ENCODE results near the gene GOLGA8S. TPM values are rescaled to one million over a fixed set of nuclear protein-coding genes. Genes with fewer than 3 reads are reported as not detected.

The GOLGA8S gene
- polyA plus RNA-seq, 3 donors, result 0.17 TPM; not detected in 2

DNA sequence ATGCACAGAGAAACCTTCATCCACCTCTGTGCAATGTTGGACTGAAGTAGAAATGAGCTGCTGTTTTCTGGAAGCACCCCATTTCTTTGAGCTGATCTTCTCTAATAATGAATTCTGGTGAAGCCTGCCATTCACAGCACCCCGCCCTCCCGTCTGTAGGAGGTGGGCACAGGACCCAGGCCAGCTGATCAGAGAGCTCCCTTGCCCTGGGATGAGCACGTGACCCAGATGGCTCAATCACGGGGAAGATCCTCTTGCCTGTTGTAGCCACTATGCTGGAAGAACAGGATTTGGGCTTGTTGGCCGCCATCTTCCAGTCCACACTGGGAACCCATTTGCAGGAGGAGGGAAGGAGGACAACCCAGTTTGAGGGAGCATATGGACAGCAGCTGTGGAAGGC lies 48.0 kb downstream of the GOLGA8S start:
- TF ChIP-seq, protein P1, sequence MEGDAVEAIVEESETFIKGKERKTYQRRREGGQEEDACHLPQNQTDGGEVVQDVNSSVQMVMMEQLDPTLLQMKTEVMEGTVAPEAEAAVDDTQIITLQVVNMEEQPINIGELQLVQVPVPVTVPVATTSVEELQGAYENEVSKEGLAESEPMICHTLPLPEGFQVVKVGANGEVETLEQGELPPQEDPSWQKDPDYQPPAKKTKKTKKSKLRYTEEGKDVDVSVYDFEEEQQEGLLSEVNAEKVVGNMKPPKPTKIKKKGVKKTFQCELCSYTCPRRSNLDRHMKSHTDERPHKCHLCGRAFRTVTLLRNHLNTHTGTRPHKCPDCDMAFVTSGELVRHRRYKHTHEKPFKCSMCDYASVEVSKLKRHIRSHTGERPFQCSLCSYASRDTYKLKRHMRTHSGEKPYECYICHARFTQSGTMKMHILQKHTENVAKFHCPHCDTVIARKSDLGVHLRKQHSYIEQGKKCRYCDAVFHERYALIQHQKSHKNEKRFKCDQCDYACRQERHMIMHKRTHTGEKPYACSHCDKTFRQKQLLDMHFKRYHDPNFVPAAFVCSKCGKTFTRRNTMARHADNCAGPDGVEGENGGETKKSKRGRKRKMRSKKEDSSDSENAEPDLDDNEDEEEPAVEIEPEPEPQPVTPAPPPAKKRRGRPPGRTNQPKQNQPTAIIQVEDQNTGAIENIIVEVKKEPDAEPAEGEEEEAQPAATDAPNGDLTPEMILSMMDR (IDR thresholded peaks at IDR 0.05), result no peak
- Histone ChIP-seq H3K4me3 (replicated peaks in 1 of 3; ENCODE audit: low read depth in 2 of 3, low read length in 3 of 3) (no peak overlapping the region), H3K4me2 (replicated peaks; ENCODE audit: extremely low read depth, low read length, poor library complexity, severe bottlenecking) (no peak overlapping the region), H3K27ac (ENCODE audit: low read depth in 1 of 2, low read length in 2 of 2) (no peak overlapping the region), H3K9me3 (replicated peaks in 1 of 2; ENCODE audit: control insufficient read depth in 1 of 2, insufficient read depth in 1 of 2, low read length in 2 of 2) (peaks cover 0 to 7% of the 10 kb centered on the region in 2 donors), H2AFZ (ENCODE audit: insufficient read depth, low read depth, low read length, poor library complexity, severe bottlenecking) (no peak overlapping the region), H3K4me1 (ENCODE audit: control insufficient read depth in 1 of 2, insufficient read depth in 2 of 2, low read length in 2 of 2) (no peaks in the 10 kb centered on the region), H3K36me3 (replicated peaks in 1 of 2; ENCODE audit: control insufficient read depth in 1 of 2, insufficient read depth in 2 of 2, low read length in 2 of 2) (no peaks in the 10 kb centered on the region), H4K20me1 (ENCODE audit: insufficient read depth, low read length) (no peaks in the 10 kb centered on the region), H3K79me2 (ENCODE audit: insufficient read depth, low read length) (no peaks in the 10 kb centered on the region), H3K9ac (ENCODE audit: insufficient read depth, low read length, poor library complexity, severe bottlenecking) (no peak overlapping the region), H3K27me3 (ENCODE audit: control insufficient read depth in 2 of 2, insufficient read depth in 2 of 2, low read length in 2 of 2) (no peaks in the 10 kb centered on the region)
- Mint-ChIP-seq H3K4me1 (no peaks in the 10 kb centered on the region), H3K36me3 (no peaks in the 10 kb centered on the region), H3K27ac (no peak overlapping the region), H3K9me3 (peaks cover 0 to 30% (median 12%) of the 10 kb centered on the region in 7 donors), H3K27me3 (ENCODE audit: low read depth in 3 of 3) (peaks cover 0 to 4% (median 1%) of the 10 kb centered on the region in 3 donors), H3K4me3 (no peak overlapping the region)
- no peak for DNase-seq
- 86% methylated on average over 5 of the region's 5 CpGs for WGBS (ENCODE audit: insufficient coverage)
- intact Hi-C loops (cut with micrococcal nuclease), result no loop called here

DNA sequence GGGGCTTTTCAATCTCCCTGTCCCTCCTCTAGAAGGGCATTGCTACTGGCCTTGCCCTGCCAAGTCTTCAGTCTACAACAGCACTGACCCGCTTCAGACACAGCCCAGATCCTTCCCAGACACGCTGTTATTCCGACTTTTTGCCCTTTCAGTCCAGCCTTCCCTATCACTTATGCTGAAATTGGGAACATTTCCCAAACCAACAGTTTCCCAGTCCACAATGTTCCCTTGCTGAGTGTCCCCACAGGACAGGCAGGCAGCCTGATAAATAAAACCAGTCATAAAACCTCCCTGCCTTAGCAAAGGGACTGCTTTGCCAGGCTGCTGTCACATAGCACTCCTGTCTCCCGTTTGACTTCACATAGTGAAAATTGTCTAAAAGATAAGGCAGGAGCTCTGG lies 49.0 kb downstream of the GOLGA8S start:
- Histone ChIP-seq H3K4me1 (ENCODE audit: control insufficient read depth in 1 of 2, insufficient read depth in 2 of 2, low read length in 2 of 2) (no peaks in the 10 kb centered on the region), H3K79me2 (ENCODE audit: insufficient read depth, low read length) (no peaks in the 10 kb centered on the region), H3K27ac (ENCODE audit: low read depth in 1 of 2, low read length in 2 of 2) (no peak overlapping the region), H4K20me1 (ENCODE audit: insufficient read depth, low read length) (no peaks in the 10 kb centered on the region), H3K9me3 (replicated peaks in 1 of 2; ENCODE audit: control insufficient read depth in 1 of 2, insufficient read depth in 1 of 2, low read length in 2 of 2) (peaks cover 0 to 7% of the 10 kb centered on the region in 2 donors), H3K4me3 (replicated peaks in 1 of 3; ENCODE audit: low read depth in 2 of 3, low read length in 3 of 3) (no peak overlapping the region), H2AFZ (ENCODE audit: insufficient read depth, low read depth, low read length, poor library complexity, severe bottlenecking) (no peak overlapping the region), H3K36me3 (replicated peaks in 1 of 2; ENCODE audit: control insufficient read depth in 1 of 2, insufficient read depth in 2 of 2, low read length in 2 of 2) (no peaks in the 10 kb centered on the region), H3K4me2 (replicated peaks; ENCODE audit: extremely low read depth, low read length, poor library complexity, severe bottlenecking) (no peak overlapping the region), H3K27me3 (ENCODE audit: control insufficient read depth in 2 of 2, insufficient read depth in 2 of 2, low read length in 2 of 2) (no peaks in the 10 kb centered on the region), H3K9ac (ENCODE audit: insufficient read depth, low read length, poor library complexity, severe bottlenecking) (no peak overlapping the region)
- no peak for DNase-seq
- Mint-ChIP-seq H3K27ac (no peak overlapping the region), H3K36me3 (no peaks in the 10 kb centered on the region), H3K4me1 (no peaks in the 10 kb centered on the region), H3K27me3 (ENCODE audit: low read depth in 3 of 3) (peaks cover 0 to 4% (median 1%) of the 10 kb centered on the region in 3 donors), H3K9me3 (peaks cover 0 to 33% (median 10%) of the 10 kb centered on the region in 7 donors), H3K4me3 (no peak overlapping the region)
- 96% methylated on average over 3 of the region's 4 CpGs for WGBS (ENCODE audit: insufficient coverage)
- TF ChIP-seq, protein P1 (IDR thresholded peaks at IDR 0.05), result no peak
- intact Hi-C loops (cut with micrococcal nuclease), result no loop called here
